Measurements from ENCODE around the gene NPPC. TPM values are rescaled to one million over a fixed set of nuclear protein-coding genes. Genes with fewer than 3 reads are reported as not detected.

The NPPC gene
- total and polyA plus RNA-seq, 2 of the 8 experiments (the other 6 are each of a cell fraction or from before 2014, with no cell fraction given), result 1.3 to 4.7 TPM

DNA sequence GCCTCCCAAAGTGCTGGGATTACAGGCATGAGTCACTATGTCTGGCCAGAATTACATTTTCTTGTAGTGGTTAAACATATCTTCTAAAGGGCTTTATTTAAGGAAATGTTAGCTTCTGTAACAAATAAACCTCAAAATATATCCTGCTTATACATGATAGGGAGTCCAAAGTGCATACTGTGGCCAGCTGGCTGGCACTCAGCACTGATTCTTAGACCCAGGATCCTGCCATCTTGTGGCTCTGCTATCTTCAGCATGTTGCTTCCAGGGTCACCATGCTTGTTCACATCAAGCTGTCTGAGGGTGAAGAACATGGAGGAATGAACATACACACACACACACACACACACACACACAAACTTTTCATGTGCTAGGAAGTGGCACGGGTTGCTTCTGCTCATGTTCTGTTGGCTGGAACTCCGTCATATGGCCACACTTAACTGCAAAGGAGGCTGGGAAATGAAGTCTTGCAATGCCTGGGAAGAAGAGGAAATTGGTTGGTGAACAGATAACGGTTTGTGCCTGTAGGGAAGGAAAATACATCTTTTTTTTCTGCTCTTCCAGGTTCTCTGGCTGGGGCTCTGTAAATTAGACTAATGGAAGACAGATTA lies 40.0 kb downstream of the NPPC start (continued):
- TF ChIP-seq CHD1 (IDR thresholded peaks at IDR 0.05; ENCODE audit: low read depth, low read length) (no peak), SUZ12 (IDR thresholded peaks at IDR 0.05; ENCODE audit: low read length) (no peak), ASH2L (IDR thresholded peaks at IDR 0.05; ENCODE audit: low read length) (no peak), KDM4A (IDR thresholded peaks at IDR 0.05; ENCODE audit: low read depth, low read length, severe bottlenecking) (no peak)
- TF ChIP-seq, protein P1, sequence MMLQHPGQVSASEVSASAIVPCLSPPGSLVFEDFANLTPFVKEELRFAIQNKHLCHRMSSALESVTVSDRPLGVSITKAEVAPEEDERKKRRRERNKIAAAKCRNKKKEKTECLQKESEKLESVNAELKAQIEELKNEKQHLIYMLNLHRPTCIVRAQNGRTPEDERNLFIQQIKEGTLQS (IDR thresholded peaks at IDR 0.05; ENCODE audit: insufficient read depth, low read depth, low read length), result no peak

All from H1 (cell line).